ENCODE results near the gene SLC41A2. TPM values are rescaled to one million over a fixed set of nuclear protein-coding genes. Genes with fewer than 3 reads are reported as not detected.

The SLC41A2 gene
- 4.7 and 7.7 TPM in 2 replicates for total RNA-seq (2014; rRNA removed; shearing (Covaris generic))

GRCh38 chr12:104958001-104958804 lies at the start of gene SLC41A2:
Gene SLC41A2, minus strand, starts transcription at chr12:104958290. Its CDS starts 29,763 bp downstream, at chr12:104928527.

GRCh38 chr12:104986022-104986941 lies 28.2 kb upstream of the SLC41A2 start, which contains the start of gene NOPCHAP1:
Gene NOPCHAP1, plus strand, starts transcription at chr12:104986316. Its CDS starts 37 bp downstream, at chr12:104986353.

Other genes with a start within 250 kb of the SLC41A2 start
- gene NOPCHAP1, start 28.0 kb upstream of the SLC41A2 start, total RNA-seq (2014; rRNA removed; shearing (Covaris generic)) = 28.0 and 31.3 TPM in 2 replicates
- 18.5 and 21.5 TPM in 2 replicates for gene ALDH1L2, start 126.2 kb upstream of the SLC41A2 start, total RNA-seq (2014; rRNA removed; shearing (Covaris generic))
- gene WASHC4, start 149.4 kb upstream of the SLC41A2 start, total RNA-seq (2014; rRNA removed; shearing (Covaris generic)) = 28.5 and 46.5 TPM in 2 replicates

Measured in A375 (cell line).